GM04504 (cell line): ENCODE results near the gene MTHFD2L.

Source experiments
- DNase-seq: peaks from one replicate; pipeline ENCODE4 v3.0.0-alpha.2; 2012; ENCODE audit warnings: low read depth

MTHFD2L gene

GRCh38 chr4:74307170-74307569 lies 149.3 kb downstream of the MTHFD2L start:
- no peak for DNase-seq

DNA sequence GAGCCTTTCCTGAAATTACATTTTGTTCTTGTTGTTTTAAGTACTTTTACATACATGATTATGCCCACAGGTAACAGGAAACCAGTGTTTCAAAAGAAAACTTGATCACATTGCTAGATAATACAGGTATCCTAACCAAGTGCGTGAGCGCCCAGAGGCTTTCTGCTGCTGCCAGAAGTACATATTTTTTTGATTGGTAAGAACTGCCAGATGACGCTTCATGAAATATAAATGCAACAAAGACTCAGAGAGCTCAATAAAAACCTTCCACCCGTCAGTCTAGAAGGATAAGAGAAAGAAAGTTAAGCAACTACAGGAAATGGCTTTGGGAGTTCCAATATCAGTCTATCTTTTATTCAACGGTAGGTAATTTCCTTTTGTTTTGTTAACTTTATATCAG lies 150.3 kb downstream of the MTHFD2L start, which contains the start of gene EPGN:
Gene EPGN (plus strand): TSS at position 256 of the 400 bp plus-strand sequence. CDS start 64 bp downstream, at position 320.
- peak; percentile 16 for DNase-seq

GRCh38 chr4:74309223-74309622 lies 151.3 kb downstream of the MTHFD2L start:
- no peak for DNase-seq

GRCh38 chr4:74311696-74312313 lies 153.9 kb downstream of the MTHFD2L start:
- DNase-seq = peak; percentile 28

DNA sequence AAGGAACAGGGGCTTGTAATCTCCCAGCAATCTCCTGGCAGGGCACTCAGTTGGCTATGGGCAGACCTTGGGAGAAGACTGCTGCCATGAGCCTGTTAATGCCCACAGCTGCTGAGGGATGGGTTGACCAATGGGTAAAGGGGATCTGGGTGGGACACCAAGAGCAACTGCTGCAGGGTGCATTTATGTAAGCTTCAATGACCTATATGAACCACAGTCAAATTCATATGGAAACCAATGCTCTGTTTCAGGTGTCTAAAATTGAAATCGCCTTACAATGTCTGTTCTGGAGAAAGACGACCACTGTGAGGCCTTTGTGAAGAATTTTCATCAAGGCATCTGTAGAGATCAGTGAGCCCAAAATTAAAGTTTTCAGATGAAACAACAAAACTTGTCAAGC lies 156.4 kb downstream of the MTHFD2L start:
- DNase-seq = no peak

DNA sequence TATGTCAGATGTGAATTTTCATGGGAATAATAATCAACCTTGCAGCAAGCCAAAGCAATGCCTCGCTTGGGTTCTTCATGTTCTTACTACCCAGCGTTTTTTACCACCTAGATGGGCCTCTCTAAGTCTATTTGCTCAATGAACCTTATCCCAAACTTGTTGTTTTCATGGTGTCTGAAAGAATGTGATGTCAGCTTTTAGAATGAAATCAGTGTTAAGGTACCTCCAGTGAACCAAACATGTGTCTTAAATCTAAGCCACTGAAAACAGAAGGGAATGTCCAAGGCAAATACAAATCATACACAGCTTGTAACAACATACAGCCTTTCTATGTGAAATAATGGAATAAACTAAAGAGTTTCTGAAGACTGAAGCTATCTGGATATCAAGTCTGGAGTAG lies 157.0 kb downstream of the MTHFD2L start:
- DNase-seq = no peak

DNA sequence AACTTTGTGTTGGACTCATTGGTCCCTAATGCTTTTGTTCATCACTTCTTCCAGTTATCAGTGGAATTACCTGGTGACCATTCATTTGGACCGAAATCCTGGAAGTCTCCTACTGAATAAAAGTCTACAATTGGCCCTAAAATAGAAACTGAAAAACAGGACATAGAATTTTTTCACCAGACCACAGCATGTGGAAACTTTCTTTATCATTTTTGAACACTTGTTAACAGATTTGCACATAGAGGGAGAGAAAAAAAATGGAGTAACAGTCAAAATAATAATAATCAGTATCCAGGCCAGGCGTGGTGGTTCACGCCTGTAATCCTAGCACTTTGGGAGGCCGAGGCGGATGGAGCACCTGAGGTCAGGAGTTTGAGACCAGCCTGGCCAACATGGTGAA lies 157.5 kb downstream of the MTHFD2L start:
- no peak for DNase-seq

DNA sequence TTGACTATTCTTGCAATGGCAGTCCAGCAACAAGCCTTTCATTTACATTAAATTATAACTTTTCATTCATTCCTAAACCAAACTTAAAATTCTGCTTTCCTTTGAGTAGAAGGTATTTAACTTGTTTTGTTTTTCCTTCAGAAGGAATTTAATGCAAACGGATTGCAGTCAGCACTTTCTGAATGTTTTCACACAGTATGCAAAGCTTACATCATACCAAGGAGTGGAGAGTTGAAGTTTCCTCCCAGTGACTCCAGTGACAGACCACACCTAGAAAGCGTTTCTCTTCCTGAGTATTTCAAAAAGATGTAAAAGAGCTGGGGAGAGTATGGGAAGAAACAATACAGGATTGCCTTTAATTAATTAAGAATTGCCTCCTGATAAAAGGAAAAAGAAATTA lies 158.5 kb downstream of the MTHFD2L start:
- DNase-seq = no peak

GRCh38 chr4:74317616-74318246 lies 159.8 kb downstream of the MTHFD2L start:
- DNase-seq = no peak

DNA sequence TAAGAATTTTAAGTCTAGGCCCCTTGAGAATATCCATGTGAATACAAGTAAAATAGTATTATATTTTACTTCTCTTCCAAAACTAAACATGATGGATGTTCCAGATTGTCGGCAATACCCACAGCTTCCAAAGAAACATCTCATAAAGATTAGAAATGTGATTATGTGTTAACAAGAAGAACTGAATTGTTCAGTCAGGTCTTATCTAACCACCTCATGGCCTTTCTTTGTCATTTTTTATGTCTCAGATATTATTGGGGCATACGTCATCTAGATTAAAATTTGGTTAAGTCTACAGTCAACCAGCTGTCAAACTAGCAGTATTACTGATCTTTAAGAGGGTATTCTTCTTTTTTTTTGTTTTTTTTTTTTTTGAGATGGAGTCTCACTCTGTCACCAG lies 160.4 kb downstream of the MTHFD2L start:
- no peak for DNase-seq

DNA sequence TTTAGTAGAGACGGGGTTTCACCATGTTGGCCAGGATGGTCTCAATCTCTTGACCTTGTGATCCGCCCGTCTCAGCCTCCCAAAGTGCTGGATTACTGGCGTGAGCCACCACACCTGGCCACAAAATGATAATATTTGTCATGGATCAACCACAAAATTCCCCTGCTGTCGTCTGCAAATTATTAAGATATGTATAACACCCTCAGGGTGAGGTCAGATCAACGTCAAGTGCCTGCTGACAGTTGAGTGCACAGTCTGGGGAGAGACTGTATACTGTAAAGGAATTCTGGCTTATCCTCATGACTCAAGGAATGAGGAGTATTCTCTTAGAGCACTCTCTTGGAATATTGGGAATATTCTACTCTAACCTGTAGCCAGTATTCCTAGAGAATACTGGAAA lies 161.6 kb downstream of the MTHFD2L start:
- DNase-seq = no peak

DNA sequence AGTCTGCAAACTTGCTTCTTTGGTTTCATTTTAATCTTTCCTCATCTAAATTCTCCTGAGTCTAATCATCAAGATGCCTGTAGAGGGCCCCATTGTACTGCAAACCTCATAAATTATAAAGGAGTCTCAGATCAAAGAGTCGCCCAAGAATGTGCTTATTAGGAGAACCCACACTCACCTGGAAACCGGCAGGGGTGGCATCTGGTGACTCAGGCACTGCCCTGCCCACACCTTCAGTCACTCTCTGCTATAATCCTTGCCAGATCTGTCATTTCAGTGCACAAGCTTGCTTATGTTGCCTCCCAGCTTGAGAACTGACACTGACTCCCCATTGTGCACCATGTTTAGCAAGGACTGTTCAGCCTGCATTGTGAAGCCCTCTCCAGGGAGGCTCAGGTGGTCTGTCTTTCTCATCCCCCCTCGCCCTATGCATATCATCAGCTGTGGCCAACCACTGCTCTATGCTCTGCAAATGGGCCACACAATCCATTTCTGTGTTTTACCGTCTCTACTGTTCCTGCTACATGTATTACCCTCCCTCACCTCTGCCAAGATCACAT lies 162.7 kb downstream of the MTHFD2L start:
- DNase-seq = peak; percentile 18

DNA sequence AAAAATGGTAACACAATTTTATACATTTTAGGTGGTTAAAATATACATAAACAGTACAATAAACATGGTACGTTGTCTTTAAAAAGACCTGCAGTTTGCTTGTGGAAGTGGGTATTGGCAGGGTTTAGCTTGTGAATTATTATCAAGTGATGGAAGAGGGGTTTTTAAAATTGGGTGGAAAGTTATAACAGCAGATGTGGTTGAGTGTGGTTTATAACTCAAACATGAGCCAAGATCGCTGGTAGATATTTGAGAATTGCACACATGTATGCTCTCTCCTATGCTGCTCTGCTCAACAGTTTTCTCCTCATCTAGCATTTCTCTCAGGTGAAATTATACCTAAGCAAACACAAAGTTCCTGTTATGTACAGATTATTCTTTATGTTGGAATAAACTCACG lies 164.4 kb downstream of the MTHFD2L start:
- DNase-seq = no peak

- no peak for DNase-seq
Observed at GRCh38 chr4:74323663-74324062, 165.7 kb downstream of the MTHFD2L start.

DNA sequence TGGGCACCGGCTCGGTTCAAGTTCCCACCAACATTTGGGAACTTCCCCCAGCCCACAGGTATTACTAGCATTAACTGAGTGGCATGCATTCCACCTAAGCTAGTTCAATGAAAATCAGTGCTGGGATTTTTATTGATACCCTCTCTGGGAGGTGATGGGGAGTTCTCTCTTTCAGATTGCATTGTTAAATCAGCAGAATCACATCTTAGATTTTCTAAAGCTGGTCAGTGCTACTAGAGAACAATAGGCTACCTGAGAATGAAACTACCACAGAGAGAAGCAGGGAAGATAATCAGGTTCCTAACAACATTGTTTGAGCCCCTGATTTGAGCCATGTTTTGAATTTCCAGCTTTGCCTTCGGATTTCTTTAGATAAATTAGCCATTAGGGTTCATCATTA lies 166.3 kb downstream of the MTHFD2L start:
- DNase-seq = no peak

DNA sequence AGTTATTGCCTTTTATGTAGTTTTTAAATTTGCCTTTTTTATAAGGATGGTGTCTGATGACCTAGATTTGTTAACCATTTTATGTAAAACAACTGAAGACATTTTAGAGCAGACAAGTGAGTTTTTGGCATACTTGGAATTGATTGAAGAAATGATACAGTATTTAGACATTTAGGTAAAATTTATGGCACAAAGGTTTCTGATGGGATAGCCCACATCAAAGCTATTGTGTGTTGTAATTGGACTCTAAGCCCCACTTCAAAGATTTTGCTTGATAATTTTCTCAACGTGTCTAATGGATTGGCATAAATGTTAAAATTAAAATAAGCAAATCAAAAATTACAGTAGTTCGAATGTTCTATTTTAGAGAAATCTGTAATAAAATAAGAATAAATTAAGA lies 168.0 kb downstream of the MTHFD2L start:
- no peak for DNase-seq

DNA sequence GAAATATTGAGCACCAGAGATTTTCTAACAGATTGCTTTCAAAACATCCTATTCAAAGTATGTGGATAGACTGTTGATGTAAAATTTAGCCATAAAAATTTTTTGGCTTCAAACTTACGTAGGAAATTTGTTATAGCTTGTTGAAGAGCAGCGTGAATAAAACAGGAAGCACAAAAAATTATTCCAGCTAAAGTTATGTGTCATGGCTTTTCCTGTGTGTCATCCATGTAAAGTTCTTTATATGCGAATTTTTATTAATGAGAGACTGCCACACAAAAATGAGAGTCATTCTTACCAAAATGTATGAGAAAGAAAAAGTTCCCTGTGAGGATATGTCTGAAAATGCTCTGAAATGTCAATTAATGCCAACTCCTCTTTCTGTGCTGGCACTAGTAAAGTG lies 169.8 kb downstream of the MTHFD2L start:
- no peak for DNase-seq

DNA sequence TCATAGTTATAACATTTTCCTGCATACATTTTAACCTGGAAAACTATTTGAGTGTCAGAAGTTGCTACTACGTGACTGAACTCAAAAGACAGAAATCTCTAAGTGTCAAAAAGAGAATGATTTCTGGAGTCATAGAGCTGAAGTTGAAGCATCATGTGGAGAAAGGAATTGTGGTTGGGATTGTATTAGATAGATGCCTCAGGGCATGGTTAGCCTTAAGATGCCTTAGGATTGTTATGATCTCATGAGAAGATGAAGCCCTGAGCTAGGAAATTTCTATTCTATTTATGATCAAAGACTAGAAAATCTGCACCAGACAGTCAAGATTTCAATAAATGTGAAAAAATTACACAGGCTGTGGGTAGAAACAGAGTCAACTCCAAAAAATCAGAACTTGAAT lies 170.6 kb downstream of the MTHFD2L start:
- no peak for DNase-seq

GRCh38 chr4:74329307-74329706 lies 171.4 kb downstream of the MTHFD2L start:
- DNase-seq = no peak

DNA sequence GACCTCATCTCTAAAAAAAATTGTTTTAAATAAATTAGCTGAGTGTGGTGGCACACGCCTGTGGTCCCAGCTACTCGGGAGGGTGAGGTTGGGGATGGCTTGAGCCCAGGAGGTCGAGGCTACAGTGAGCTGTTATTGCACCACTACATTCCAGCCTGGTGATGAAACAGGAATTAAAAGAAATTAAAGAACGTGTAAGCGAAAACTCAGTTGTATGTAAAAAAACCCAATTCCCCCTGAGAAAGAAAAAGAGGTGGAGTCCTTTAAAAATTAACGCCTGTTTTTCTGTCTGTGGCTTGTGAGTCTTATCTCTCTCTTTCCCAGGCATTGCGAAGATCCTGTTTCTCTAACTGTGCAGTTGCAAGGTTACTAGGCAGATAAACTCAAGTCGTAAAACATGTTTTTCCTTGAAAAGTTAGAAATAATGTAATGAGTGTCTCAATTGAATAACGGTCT lies 172.4 kb downstream of the MTHFD2L start:
- DNase-seq = no peak

GRCh38 chr4:74331252-74331651 lies 173.3 kb downstream of the MTHFD2L start:
- no peak for DNase-seq

GRCh38 chr4:74331944-74332343 lies 174.0 kb downstream of the MTHFD2L start:
- DNase-seq = no peak

DNA sequence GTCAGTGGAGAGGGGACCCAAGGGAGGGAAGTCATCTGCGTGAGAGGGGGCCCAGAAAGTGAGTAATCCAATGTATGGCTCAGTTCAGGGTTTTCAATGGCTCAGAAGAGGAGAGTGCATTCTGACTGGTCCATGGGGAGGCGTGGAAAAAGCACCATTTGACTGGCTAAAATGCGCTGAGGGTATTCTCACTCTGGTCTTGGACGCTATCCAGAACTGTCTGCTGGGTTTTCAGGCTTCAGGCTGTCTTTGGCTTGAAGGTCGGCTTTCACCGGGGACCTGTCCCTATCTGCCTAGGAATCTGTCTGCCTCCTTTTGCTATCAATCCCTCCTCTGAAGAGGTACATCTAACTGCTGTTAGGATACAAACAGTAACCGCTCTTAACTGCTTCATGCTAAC lies 176.7 kb downstream of the MTHFD2L start:
- no peak for DNase-seq
